GM12878 (cell line): ENCODE results near the gene MZT2B. TPM values are rescaled to one million over a fixed set of nuclear protein-coding genes. Genes with fewer than 3 reads are reported as not detected.

Experiments
- ATAC-seq: fragments of 200-7000 bp; cut with Tn5 transposase; 3 replicates; pipeline ENCODE4 v1.9.1; 2020; ENCODE audit warnings: mild to moderate bottlenecking, moderate library complexity
- BruUV-seq: library from RNA; stranded (reverse); fragments of 400-500 nt; replicated peaks from 2 replicates; lab custom pipeline; 2021; lab: Mats Ljungman, UMichigan
- CTCF ChIA-PET: fragments of 300-600 bp; sonication (Branson Sonifier 250); formaldehyde crosslinking; extraction: SDS; loops from one replicate; lab custom pipeline; 2021; ENCODE audit warnings: inconsistent platforms; lab: Yijun Ruan, JAX
- POLR2A ChIA-PET: fragments of 350-600 bp; formaldehyde crosslinking; extraction: SDS; loops from one replicate; lab custom pipeline; 2021; ENCODE audit warnings: inconsistent platforms; lab: Charles Lee
- RAD21 ChIA-PET: fragments of 300-600 bp; sonication (Branson Sonifier 250); formaldehyde crosslinking; loops from one replicate; lab custom pipeline; 2023; ENCODE audit warnings: antibody characterized with exemption; ENCODE audit not compliant: unreplicated experiment; lab: Charles Lee
- SMC1A ChIA-PET: fragments of 300-600 bp; sonication (Branson Sonifier 250); formaldehyde crosslinking; loops from one replicate; lab custom pipeline; 2023; ENCODE audit not compliant: unreplicated experiment, uncharacterized antibody; lab: Charles Lee
- DNase-seq: peaks from one replicate; pipeline ENCODE4 v3.0.0-alpha.2; 2011; ENCODE audit warnings: low read depth, low spot score
- FAIRE-seq: peaks from 3 replicates; lab custom pipeline; 2011; peaks lifted over from hg19 to GRCh38; lab: Jason Lieb, UNC
- H2AFZ ChIP-seq: 2 replicates; pipeline ENCODE4 v1.6.0; 2011; ENCODE audit warnings: low read depth, low read length, control low read depth; ENCODE audit not compliant: control insufficient read depth
- H3K27ac ChIP-seq: 2 replicates; pipeline ENCODE4 v1.5.1; 2011; ENCODE audit warnings: control low read depth; ENCODE audit not compliant: control insufficient read depth, insufficient read depth
- H3K27me3 ChIP-seq, 2 experiments: replicated peaks in 1 of 2; 2 replicates each; pipeline versions ENCODE4 v1.6.0 to v1.6.1; 2011; ENCODE audit warnings: low read length in 1 of 2; ENCODE audit not compliant: control insufficient read depth in 2 of 2, insufficient read depth in 2 of 2
- H3K36me3 ChIP-seq, 2 experiments: 2 replicates each; pipeline ENCODE4 v1.5.1; 2011; ENCODE audit warnings: low read length in 1 of 2; ENCODE audit not compliant: control insufficient read depth in 2 of 2, insufficient read depth in 2 of 2
- H3K4me1 ChIP-seq: 2 replicates; pipeline ENCODE4 v1.6.1; 2011; ENCODE audit warnings: mild to moderate bottlenecking, low read length, moderate library complexity, mixed read lengths; ENCODE audit not compliant: control insufficient read depth, insufficient read depth
- H3K4me2 ChIP-seq: 2 replicates; pipeline ENCODE4 v1.6.0; 2011; ENCODE audit warnings: control low read depth; ENCODE audit not compliant: control insufficient read depth, insufficient read depth
- H3K4me3 ChIP-seq: fragments of 200-600 bp; sonication (generic); 2 replicates; pipeline ENCODE4 v1.5.1; 2016
- H3K79me2 ChIP-seq: 2 replicates; pipeline ENCODE4 v1.6.0; 2011; ENCODE audit warnings: low read length; ENCODE audit not compliant: control insufficient read depth, insufficient read depth
- H3K9ac ChIP-seq: 2 replicates; pipeline ENCODE4 v1.8.0; 2011; ENCODE audit warnings: low read length, control low read depth, mixed read lengths; ENCODE audit not compliant: control insufficient read depth, insufficient read depth
- H3K9me3 ChIP-seq: replicated peaks from 3 replicates; pipeline ENCODE4 v1.5.1; 2011; ENCODE audit warnings: mild to moderate bottlenecking, low read length; ENCODE audit not compliant: control insufficient read depth, insufficient read depth
- H4K20me1 ChIP-seq: 2 replicates; pipeline ENCODE4 v1.6.0; 2011; ENCODE audit not compliant: control insufficient read depth, insufficient read depth
- BCL3 ChIP-seq: IDR thresholded peaks from 2 replicates; pipeline ENCODE4 v1.6.1; 2011; ENCODE audit warnings: borderline replicate concordance, low read depth, mild to moderate bottlenecking, moderate library complexity, low read length; ENCODE audit not compliant: insufficient read depth, poor library complexity, severe bottlenecking
- BMI1 ChIP-seq: fragments of 450-650 bp; IDR thresholded peaks from 2 replicates; pipeline ENCODE4 v1.6.1; 2016; ENCODE audit warnings: mild to moderate bottlenecking, moderate library complexity, borderline replicate concordance
- EGR1 ChIP-seq, 2 experiments: IDR thresholded peaks; 1 replicate in 1 of 2; 2 replicates in 1 of 2; pipeline ENCODE4 v1.6.1; 2011 to 2012; ENCODE audit warnings: low read depth in 2 of 2, low read length in 2 of 2, borderline replicate concordance in 1 of 2, mild to moderate bottlenecking in 1 of 2, moderate library complexity in 1 of 2
- IRF3 ChIP-seq: fragments of 450-650 bp; IDR thresholded peaks from 2 replicates; pipeline ENCODE4 v1.6.1; 2014; ENCODE audit warnings: mild to moderate bottlenecking
- IRF5 ChIP-seq: fragments of 450-650 bp; IDR thresholded peaks from 2 replicates; pipeline ENCODE4 v1.6.1; 2017; ENCODE audit warnings: borderline replicate concordance
- MTA2 ChIP-seq: fragments of 450-650 bp; IDR thresholded peaks from 2 replicates; pipeline ENCODE4 v1.6.1; 2016; ENCODE audit warnings: low read depth, mild to moderate bottlenecking, moderate library complexity
- MXI1 ChIP-seq: fragments of 150-350 bp; IDR thresholded peaks from 2 replicates; pipeline ENCODE4 v1.6.1; 2011; ENCODE audit warnings: low read depth, mild to moderate bottlenecking, inconsistent platforms, low read length, improper control_type of control experiment
- NBN ChIP-seq: fragments of 450-650 bp; IDR thresholded peaks from 2 replicates; pipeline ENCODE4 v1.6.1; 2016
- NR2C1 ChIP-seq: fragments of 450-650 bp; IDR thresholded peaks from 2 replicates; pipeline ENCODE4 v1.6.1; 2017; ENCODE audit warnings: antibody characterized with exemption, mild to moderate bottlenecking, moderate library complexity
- POLR2AphosphoS2 ChIP-seq: IDR thresholded peaks from 2 replicates; pipeline ENCODE4 v1.6.1; 2011; ENCODE audit warnings: low read depth, mild to moderate bottlenecking, low read length, improper control_type of control experiment, moderate library complexity
- RB1 ChIP-seq: fragments of 450-650 bp; formaldehyde crosslinking; IDR thresholded peaks from 2 replicates; pipeline ENCODE4 v1.6.1; 2017; ENCODE audit warnings: mild to moderate bottlenecking, borderline replicate concordance
- SMAD5 ChIP-seq: IDR thresholded peaks from 2 replicates; pipeline ENCODE4 v1.6.1; 2016; ENCODE audit warnings: antibody characterized with exemption, low read depth
- SREBF1 ChIP-seq: IDR thresholded peaks from 2 replicates; pipeline ENCODE4 v1.6.1; 2012; ENCODE audit warnings: mild to moderate bottlenecking, low read length
- WRNIP1 ChIP-seq: IDR thresholded peaks from 2 replicates; pipeline ENCODE4 v1.6.1; 2011; ENCODE audit warnings: low read depth, low read length, improper control_type of control experiment, borderline replicate concordance
- WGBS: methylation state at CpG from one replicate; pipeline ENCODE4 v1.1.6; 2016; ENCODE audit warnings: low lambda C conversion rate; ENCODE audit not compliant: insufficient replicate concordance, insufficient coverage; ENCODE audit errors: missing lambda C conversion rate; 5-methylcytosine and 5-hydroxymethylcytosine counted together
- in situ Hi-C: fragments of 300-500 bp; cut with MboI; formaldehyde crosslinking; loops from 9 replicates; pipeline ENCODE4 v1.14.3; 2018; ENCODE audit warnings: mixed read lengths
- intact Hi-C: fragments of 100-400 bp; cut with micrococcal nuclease; formaldehyde crosslinking; loops from one replicate; pipeline ENCODE4 v1.14.2; 2022; ENCODE audit not compliant: unreplicated experiment
- polyA plus RNA-seq, 11 experiments: library from polyadenylated mRNA; depleted of rRNA in 4 of 11; unstranded in 6 of 11; stranded (reverse) in 5 of 11; fragments of >200 nt; fragmentation: Nextera tagmentation in 4 of 11; fragmentation: Illumina TruSeq in 1 of 11; extraction: Ambion mirVana in 4 of 11; extraction: Trizol in 1 of 11; gene quantifications; 1 replicate in 1 of 11; 2 replicates in 10 of 11; pipeline versions ENCODE4 v1.2.1 to v1.2.3, GENCODE V29; 2011 to 2016; ENCODE audit warnings: inconsistent platforms in 2 of 11, missing spikeins in 2 of 11, low read depth in 1 of 11
- total RNA-seq, 4 experiments: library from RNA; depleted of rRNA in 3 of 4; stranded (reverse); fragments of >200 nt in 3 of 4; fragmentation: Illumina TruSeq in 1 of 4; extraction: Trizol in 1 of 4; gene quantifications; 2 replicates each; pipeline versions ENCODE4 v1.2.1 to v1.2.3, GENCODE V29; 2013 to 2021

MZT2B gene
- total and polyA plus RNA-seq, 10 of the 15 experiments (the other 5 are each of a cell fraction or from before 2014, with no cell fraction given): 6.3 to 399 (median 198) TPM

- in situ Hi-C loops: loop anchor here (10.0 kb wide), 1 partner anchor 1524 kb away; no protein-coding TSS in a partner anchor
- POLR2A ChIA-PET: no interaction called here
- no TSS peak for BruUV-seq
Observed at GRCh38 chr2:130150181-130151144, 31.6 kb upstream of the MZT2B start.

More at GRCh38 chr2:130150181-130151144, 31.6 kb upstream of the MZT2B start:
- ChIA-PET CTCF (no interaction called here), SMC1A (no interaction called here), RAD21 (no interaction called here)
- Histone ChIP-seq H3K4me3 (no peak overlapping the region), H3K4me2 (no peak overlapping the region), H3K9ac (no peak overlapping the region), H3K9me3 (no peaks in the 10 kb centered on the region), H3K4me1 (no peaks in the 10 kb centered on the region), H3K27me3 (no peaks in the 10 kb centered on the region), H3K27ac (no peak overlapping the region)
- FAIRE-seq: no peak
- TF ChIP-seq NBN (no peak), SMAD5 (no peak), IRF5 (no peak), MXI1 (no peak), EGR1 (IDR thresholded peaks at IDR 0.05; ENCODE audit: borderline replicate concordance in 1 of 2, low read depth in 2 of 2, low read length in 2 of 2) (no peak), POLR2AphosphoS2 (no peak), BMI1 (no peak), MTA2 (no peak), BCL3 (no peak), SREBF1 (no peak), NR2C1 (no peak), RB1 (no peak), IRF3 (no peak), WRNIP1 (no peak)
- TF ChIP-seq, all 136 proteins: peak for 0
- intact Hi-C loops: no loop called here
- DNase-seq: no peak
- no peak for ATAC-seq
- WGBS: 94% methylated on average over 19 of the region's 23 CpGs
- Histone ChIP-seq H3K79me2 (no peaks in the 10 kb centered on the region), H2AFZ (no peak overlapping the region), H4K20me1 (no peaks in the 10 kb centered on the region), H3K36me3 (peaks cover 0 to 16% of the 10 kb centered on the region in 2 experiments; a peak in 2 of 4 replicates)
